Karpas-422 (cell line): ENCODE data around the gene FSCB. TPM values are rescaled to one million over a fixed set of nuclear protein-coding genes. Genes with fewer than 3 reads are reported as not detected.

Experiments
- DNase-seq: peaks from one replicate; pipeline ENCODE4 v3.0.0-alpha.2; 2015
- H2AFZ ChIP-seq: fragments of 200-600 bp; sonication (generic); 2 replicates; pipeline ENCODE4 v1.6.1; 2014; ENCODE audit warnings: antibody characterized with exemption, low read length, mixed read lengths
- H3K27ac ChIP-seq: fragments of 200-600 bp; sonication (generic); 2 replicates; pipeline ENCODE4 v1.5.1; 2014; ENCODE audit warnings: mild to moderate bottlenecking, low read length, moderate library complexity
- H3K27me3 ChIP-seq: fragments of 200-600 bp; sonication (generic); 2 replicates; pipeline ENCODE4 v1.6.1; 2014; ENCODE audit warnings: low read length, mixed read lengths
- H3K36me3 ChIP-seq: fragments of 200-600 bp; sonication (generic); 2 replicates; pipeline ENCODE4 v1.6.1; 2014; ENCODE audit warnings: low read length, mixed read lengths; ENCODE audit not compliant: insufficient read depth
- H3K4me1 ChIP-seq: fragments of 200-600 bp; sonication (generic); 2 replicates; pipeline ENCODE4 v1.6.1; 2014; ENCODE audit warnings: mild to moderate bottlenecking, low read length, mixed read lengths
- H3K4me2 ChIP-seq: fragments of 200-600 bp; sonication (generic); 2 replicates; pipeline ENCODE4 v1.6.1; 2014; ENCODE audit warnings: low read length, low read depth, mild to moderate bottlenecking; ENCODE audit not compliant: poor library complexity, severe bottlenecking
- H3K4me3 ChIP-seq: fragments of 200-600 bp; sonication (generic); 2 replicates; pipeline ENCODE4 v1.5.1; 2014; ENCODE audit warnings: mild to moderate bottlenecking, antibody characterized with exemption, low read length, mixed read lengths
- H3K79me2 ChIP-seq: fragments of 200-600 bp; sonication (generic); 2 replicates; pipeline ENCODE4 v1.6.1; 2014; ENCODE audit warnings: mild to moderate bottlenecking, low read length, mixed read lengths
- H3K9ac ChIP-seq: fragments of 200-600 bp; sonication (generic); 2 replicates; pipeline ENCODE4 v1.6.0; 2014; ENCODE audit warnings: low read length
- H3K9me2 ChIP-seq: fragments of 200-600 bp; sonication (generic), shearing (Covaris generic); replicated peaks from 2 replicates; pipeline ENCODE4 v1.6.0; 2014; ENCODE audit warnings: mild to moderate bottlenecking, low read length, moderate library complexity; ENCODE audit not compliant: insufficient read depth
- H3K9me3 ChIP-seq: fragments of 300-700, 200-600 bp; sonication (generic); 2 replicates; pipeline ENCODE4 v1.6.1; 2014; ENCODE audit warnings: low read length, mixed read lengths
- H4K20me1 ChIP-seq: fragments of 200-600 bp; sonication (generic); 2 replicates; pipeline ENCODE4 v1.6.1; 2014; ENCODE audit warnings: mild to moderate bottlenecking, antibody characterized with exemption, low read length, low read depth; ENCODE audit not compliant: insufficient read depth
- total RNA-seq: library from RNA; depleted of rRNA; stranded (reverse); fragments of >200 nt; shearing (Covaris generic); gene quantifications from 2 replicates; pipeline ENCODE4 v1.2.3, GENCODE V29; 2014; ENCODE audit warnings: low replicate concordance

FSCB gene
- total RNA-seq, 1 experiment from 2014 or later: not detected

DNA sequence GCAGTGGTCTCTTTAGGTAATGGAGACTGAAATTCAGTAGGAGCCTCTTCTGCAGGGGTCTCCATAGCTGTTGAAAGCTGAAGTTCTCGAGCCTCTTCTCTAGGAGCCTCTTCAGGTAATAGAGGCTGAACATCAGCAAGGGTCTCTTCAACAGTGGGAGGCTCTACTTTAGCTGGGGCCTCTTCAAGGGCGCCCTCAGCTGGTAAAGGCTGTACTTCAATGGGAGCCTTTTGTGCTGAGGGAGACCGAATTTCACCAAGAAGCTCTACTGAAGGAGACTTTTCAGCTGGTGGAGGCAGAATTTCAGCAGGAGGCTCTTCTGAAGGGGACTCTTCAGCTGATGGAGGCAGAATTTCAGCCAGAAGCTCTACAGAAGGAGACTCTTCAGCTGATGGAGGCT, 1.5 kb downstream of the FSCB start:
- no peaks in the 10 kb centered on the region for H3K36me3 ChIP-seq
- H3K27me3 ChIP-seq: no peaks in the 10 kb centered on the region
- no peak overlapping the region for H3K9ac ChIP-seq
- no peaks in the 10 kb centered on the region for H4K20me1 ChIP-seq
- H2AFZ ChIP-seq: no peak overlapping the region
- no peaks in the 10 kb centered on the region for H3K79me2 ChIP-seq
- no peak overlapping the region for H3K27ac ChIP-seq
- H3K4me2 ChIP-seq: no peak overlapping the region
- peak; percentile 79 for DNase-seq
- no peaks in the 10 kb centered on the region for H3K9me2 ChIP-seq
- H3K9me3 ChIP-seq: no peaks in the 10 kb centered on the region
- H3K4me1 ChIP-seq: no peaks in the 10 kb centered on the region
- H3K4me3 ChIP-seq: no peak overlapping the region

DNA sequence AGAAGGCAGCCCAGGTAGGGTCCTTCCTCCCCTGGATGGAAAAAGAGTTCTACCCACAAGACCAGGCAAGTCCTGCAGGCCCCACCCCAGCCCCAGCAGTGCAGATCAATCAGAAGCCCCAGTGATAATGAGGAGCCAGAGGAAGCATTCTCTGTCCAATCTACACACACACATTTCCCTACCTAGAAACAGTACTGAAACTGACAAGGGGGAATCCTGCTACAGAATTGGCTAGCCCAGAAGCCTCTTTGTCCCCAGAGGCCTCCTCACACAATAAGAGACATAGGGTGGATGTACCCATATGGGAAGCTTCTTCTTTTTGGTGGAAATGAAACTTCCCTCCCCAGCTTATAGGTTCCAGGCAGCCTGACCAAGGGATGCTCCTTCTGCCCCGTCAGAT, 9.9 kb downstream of the FSCB start:
- H3K9me3 ChIP-seq: no peaks in the 10 kb centered on the region
- no peaks in the 10 kb centered on the region for H3K27me3 ChIP-seq
- H2AFZ ChIP-seq: no peak overlapping the region
- H3K4me2 ChIP-seq: no peak overlapping the region
- H3K4me1 ChIP-seq: no peaks in the 10 kb centered on the region
- no peak overlapping the region for H3K4me3 ChIP-seq
- no peaks in the 10 kb centered on the region for H4K20me1 ChIP-seq
- H3K79me2 ChIP-seq: no peaks in the 10 kb centered on the region
- no peaks in the 10 kb centered on the region for H3K9me2 ChIP-seq
- H3K36me3 ChIP-seq: no peaks in the 10 kb centered on the region
- no peak overlapping the region for H3K9ac ChIP-seq
- no peak for DNase-seq
- H3K27ac ChIP-seq: no peak overlapping the region

- Histone ChIP-seq H3K27ac (no peak overlapping the region), H3K9me3 (0 out of 2 replicates have a peak, but pooled peaks cover 1% of the 10 kb centered on the region), H4K20me1 (no peaks in the 10 kb centered on the region), H3K4me3 (no peak overlapping the region), H3K9me2 (no peaks in the 10 kb centered on the region), H3K79me2 (no peaks in the 10 kb centered on the region), H3K4me2 (no peak overlapping the region), H3K9ac (no peak overlapping the region), H2AFZ (no peak overlapping the region), H3K4me1 (no peaks in the 10 kb centered on the region), H3K27me3 (no peaks in the 10 kb centered on the region), H3K36me3 (no peaks in the 10 kb centered on the region)
- DNase-seq: no peak
Measured at GRCh38 chr14:44494137-44494536, 12.9 kb downstream of the FSCB start.

- Histone ChIP-seq H4K20me1 (no peaks in the 10 kb centered on the region), H3K79me2 (no peaks in the 10 kb centered on the region), H2AFZ (no peak overlapping the region), H3K9ac (no peak overlapping the region), H3K4me1 (no peaks in the 10 kb centered on the region), H3K9me3 (0 out of 2 replicates have a peak, but pooled peaks cover 3% of the 10 kb centered on the region), H3K4me2 (no peak overlapping the region), H3K9me2 (no peaks in the 10 kb centered on the region), H3K27me3 (no peaks in the 10 kb centered on the region), H3K4me3 (no peak overlapping the region), H3K36me3 (no peaks in the 10 kb centered on the region), H3K27ac (no peak overlapping the region)
- no peak for DNase-seq
Measured at GRCh38 chr14:44490966-44491365, 16.1 kb downstream of the FSCB start.

DNA sequence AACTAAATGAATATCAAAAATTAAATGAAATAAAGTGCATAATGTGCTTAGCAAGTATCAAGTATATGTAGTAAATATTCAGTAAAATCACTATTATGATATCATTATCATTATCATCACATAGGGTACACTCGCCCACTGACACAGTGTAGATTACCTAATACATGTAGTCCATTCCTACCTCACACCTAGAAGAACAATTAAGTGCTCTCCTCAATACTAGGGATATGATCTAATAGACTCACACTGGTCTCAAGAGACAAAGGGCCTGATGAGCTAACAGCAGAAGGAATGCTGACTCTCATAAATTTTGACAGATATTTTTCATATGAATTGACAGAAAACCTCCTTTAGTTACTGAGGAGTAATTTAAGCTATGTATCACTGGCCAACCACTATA, 29.1 kb downstream of the FSCB start:
- H3K9ac ChIP-seq: no peak overlapping the region
- no peaks in the 10 kb centered on the region for H3K9me3 ChIP-seq
- no peaks in the 10 kb centered on the region for H4K20me1 ChIP-seq
- no peaks in the 10 kb centered on the region for H3K27me3 ChIP-seq
- H3K4me2 ChIP-seq: no peak overlapping the region
- H3K27ac ChIP-seq: no peak overlapping the region
- no peaks in the 10 kb centered on the region for H3K79me2 ChIP-seq
- H3K9me2 ChIP-seq: no peaks in the 10 kb centered on the region
- no peak overlapping the region for H3K4me3 ChIP-seq
- DNase-seq: no peak
- no peaks in the 10 kb centered on the region for H3K4me1 ChIP-seq
- H3K36me3 ChIP-seq: no peaks in the 10 kb centered on the region
- no peak overlapping the region for H2AFZ ChIP-seq

DNA sequence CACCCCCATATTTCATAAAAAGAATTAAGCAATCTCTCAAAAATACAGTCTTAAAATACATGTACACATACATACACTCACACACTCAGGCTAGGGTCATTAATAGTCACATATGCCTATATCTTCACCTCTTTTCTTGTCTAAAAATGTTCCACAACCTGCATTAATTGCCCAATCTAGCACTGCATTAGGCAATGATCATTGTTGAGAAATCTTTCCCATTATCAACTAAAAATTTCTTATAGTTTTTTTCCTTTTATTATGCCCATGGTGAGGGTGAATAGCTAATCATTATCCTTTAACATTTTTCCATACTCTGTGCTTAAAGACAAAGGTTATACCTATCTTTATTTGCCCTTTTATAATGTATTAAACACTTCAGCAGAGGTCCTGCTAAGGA, 38.3 kb downstream of the FSCB start:
- Histone ChIP-seq H3K9me2 (no peaks in the 10 kb centered on the region), H3K27ac (no peak overlapping the region), H3K27me3 (no peaks in the 10 kb centered on the region), H3K4me1 (no peaks in the 10 kb centered on the region), H3K36me3 (no peaks in the 10 kb centered on the region), H2AFZ (no peak overlapping the region), H3K9ac (no peak overlapping the region), H3K4me2 (no peak overlapping the region), H4K20me1 (no peaks in the 10 kb centered on the region), H3K4me3 (no peak overlapping the region), H3K79me2 (no peaks in the 10 kb centered on the region), H3K9me3 (no peaks in the 10 kb centered on the region)
- no peak for DNase-seq

DNA sequence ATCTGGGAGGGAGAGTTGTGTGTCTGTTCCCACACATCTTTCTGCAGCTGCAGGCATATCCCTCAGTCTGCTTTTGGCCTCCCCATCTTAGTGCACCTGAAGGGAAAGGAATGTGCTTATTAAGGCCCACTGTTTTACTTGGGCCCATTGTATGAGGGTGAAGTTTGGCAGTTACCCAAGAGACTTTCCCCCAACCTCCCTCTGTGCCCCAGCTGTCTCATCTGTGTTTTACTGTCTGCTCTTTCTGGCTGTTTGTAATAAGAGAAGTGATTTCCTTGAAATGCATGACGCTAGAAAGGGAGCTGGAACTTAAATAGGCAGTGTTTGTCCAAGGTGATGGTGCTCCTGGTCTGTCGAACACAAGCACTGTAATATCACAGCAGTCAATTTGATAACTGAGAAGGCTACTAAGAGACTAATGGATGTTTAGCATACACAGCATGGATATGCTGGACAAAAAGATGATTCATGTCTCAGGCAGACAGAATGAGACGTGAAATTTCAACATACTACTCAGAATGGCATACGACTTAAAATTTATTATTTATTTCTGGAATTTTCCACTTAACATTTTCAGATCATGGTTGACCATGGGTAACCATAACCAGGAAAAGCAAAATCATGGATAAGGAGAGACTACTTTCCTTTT, 43.6 kb downstream of the FSCB start:
- H4K20me1 ChIP-seq: no peaks in the 10 kb centered on the region
- H3K36me3 ChIP-seq: no peaks in the 10 kb centered on the region
- no peak overlapping the region for H3K4me3 ChIP-seq
- H2AFZ ChIP-seq: no peak overlapping the region
- H3K27ac ChIP-seq: no peak overlapping the region
- no peak overlapping the region for H3K9ac ChIP-seq
- H3K9me3 ChIP-seq: no peaks in the 10 kb centered on the region
- no peaks in the 10 kb centered on the region for H3K79me2 ChIP-seq
- H3K9me2 ChIP-seq: no peaks in the 10 kb centered on the region
- no peak for DNase-seq
- no peaks in the 10 kb centered on the region for H3K27me3 ChIP-seq
- no peak overlapping the region for H3K4me2 ChIP-seq
- H3K4me1 ChIP-seq: no peaks in the 10 kb centered on the region

DNA sequence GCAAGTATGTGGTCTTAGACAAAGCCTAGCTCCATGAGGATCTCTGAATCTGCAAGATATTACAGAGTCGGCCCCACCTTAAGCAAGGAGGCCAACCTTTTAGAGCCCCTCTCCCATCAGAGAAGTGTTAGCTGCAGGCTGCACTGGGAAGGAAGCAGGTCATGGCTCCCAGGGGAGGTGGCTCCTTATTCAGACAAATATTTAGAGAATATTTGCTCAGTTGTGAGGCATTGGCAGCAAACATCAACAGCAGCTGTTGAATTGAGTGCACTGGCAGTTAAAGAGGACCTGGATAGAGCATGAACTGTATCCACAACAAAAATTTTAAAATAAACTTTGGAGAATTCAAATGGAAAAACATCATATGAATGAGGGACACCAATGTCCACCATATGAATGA, 44.7 kb downstream of the FSCB start:
- Histone ChIP-seq H3K9me3 (no peaks in the 10 kb centered on the region), H3K9ac (no peak overlapping the region), H3K9me2 (no peaks in the 10 kb centered on the region), H3K36me3 (no peaks in the 10 kb centered on the region), H3K4me2 (no peak overlapping the region), H3K79me2 (no peaks in the 10 kb centered on the region), H4K20me1 (no peaks in the 10 kb centered on the region), H3K4me1 (no peaks in the 10 kb centered on the region), H3K27ac (no peak overlapping the region), H3K4me3 (no peak overlapping the region), H3K27me3 (no peaks in the 10 kb centered on the region), H2AFZ (no peak overlapping the region)
- no peak for DNase-seq

DNA sequence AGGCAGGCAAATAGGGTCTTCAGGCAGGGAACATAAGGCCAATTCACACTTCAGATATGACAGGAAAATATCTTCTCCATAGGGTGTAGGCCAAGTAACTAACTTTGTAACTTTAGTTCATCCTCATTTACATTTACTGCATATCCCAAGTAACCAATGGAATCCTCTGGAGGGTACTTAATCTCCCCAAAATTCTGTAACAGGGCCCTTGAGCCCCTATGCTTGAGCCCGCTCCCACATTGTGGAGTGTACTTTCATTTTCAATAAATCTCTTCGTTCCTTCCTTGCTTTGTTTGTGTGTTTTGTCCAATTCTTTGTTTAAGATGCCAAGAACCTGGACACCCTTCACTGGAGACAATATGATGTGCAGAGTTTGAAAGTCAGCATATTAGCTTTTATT, 45.3 kb downstream of the FSCB start:
- no peaks in the 10 kb centered on the region for H3K9me2 ChIP-seq
- no peak overlapping the region for H3K27ac ChIP-seq
- no peaks in the 10 kb centered on the region for H3K27me3 ChIP-seq
- no peak overlapping the region for H2AFZ ChIP-seq
- DNase-seq: no peak
- no peaks in the 10 kb centered on the region for H4K20me1 ChIP-seq
- H3K9me3 ChIP-seq: no peaks in the 10 kb centered on the region
- H3K79me2 ChIP-seq: no peaks in the 10 kb centered on the region
- H3K4me2 ChIP-seq: no peak overlapping the region
- no peaks in the 10 kb centered on the region for H3K36me3 ChIP-seq
- no peak overlapping the region for H3K9ac ChIP-seq
- H3K4me3 ChIP-seq: no peak overlapping the region
- no peaks in the 10 kb centered on the region for H3K4me1 ChIP-seq
